Adrenal gland (tissue), 5 donors: Measurements from ENCODE around the gene CDH12.

ENCODE experiments used
- CTCF ChIP-seq, 6 experiments: fragments of 450-650 bp in 4 of 6; fragments of 200-600 bp in 2 of 6; sonication (generic) in 1 of 6; IDR thresholded peaks; 1 replicate in 5 of 6; 2 replicates in 1 of 6; pipeline versions ENCODE4 v1.5.1 to v1.8.0; 2016 to 2021; ENCODE audit warnings: antibody characterized with exemption in 6 of 6, mild to moderate bottlenecking in 2 of 6, moderate library complexity in 1 of 6
- POLR2A ChIP-seq, 2 donors: fragments of 450-650 bp; IDR thresholded peaks; one replicate each; pipeline ENCODE4 v1.6.1; 2017; ENCODE audit warnings: antibody characterized with exemption in 2 of 2, mild to moderate bottlenecking in 2 of 2, moderate library complexity in 1 of 2
- donor health status: DM: no; HTN: no; CAD: no.

GRCh38 chr5:22764736-22765135 lies 88.4 kb downstream of the CDH12 start:
- no peak for TF ChIP-seq CTCF (IDR thresholded peaks at IDR 0.05)
- no peak for TF ChIP-seq POLR2A (IDR thresholded peaks at IDR 0.05)
